DOHH2 (cell line): ENCODE measurements around the gene WSCD2.

Experiments used
- H3F3A ChIP-seq: fragments of 200-600 bp; sonication (generic), shearing (Covaris generic); 2 replicates; pipeline ENCODE4 v1.6.0; 2016; ENCODE audit warnings: antibody characterized with exemption, mild to moderate bottlenecking; ENCODE audit not compliant: control insufficient read depth, insufficient read depth
- H3K27ac ChIP-seq: fragments of 200-600 bp; sonication (generic); 2 replicates; pipeline ENCODE4 v1.5.1; 2014; ENCODE audit warnings: low read depth, mild to moderate bottlenecking, low read length, moderate library complexity
- H3K27me3 ChIP-seq: fragments of 200-600 bp; sonication (generic); 2 replicates; pipeline ENCODE4 v1.6.1; 2014; ENCODE audit warnings: mild to moderate bottlenecking, low read length, mixed read lengths; ENCODE audit not compliant: control insufficient read depth
- H3K36me3 ChIP-seq: fragments of 200-600 bp; sonication (generic); 2 replicates; pipeline ENCODE4 v1.6.1; 2014; ENCODE audit warnings: mild to moderate bottlenecking, low read length, moderate library complexity, mixed read lengths; ENCODE audit not compliant: control insufficient read depth
- H3K4me1 ChIP-seq: fragments of 200-600 bp; sonication (generic); 2 replicates; pipeline ENCODE4 v1.6.1; 2014; ENCODE audit warnings: mild to moderate bottlenecking, low read length, mixed read lengths; ENCODE audit not compliant: control insufficient read depth
- H3K4me2 ChIP-seq: fragments of 200-600 bp; sonication (generic); 2 replicates; pipeline ENCODE4 v1.6.0; 2014; ENCODE audit warnings: mild to moderate bottlenecking, low read length, moderate library complexity
- H3K4me3 ChIP-seq: fragments of 200-600 bp; sonication (generic); 2 replicates; pipeline ENCODE4 v1.5.1; 2014; ENCODE audit warnings: mild to moderate bottlenecking, low read length, mixed read lengths
- H3K79me2 ChIP-seq: fragments of 200-600 bp; sonication (generic); 2 replicates; pipeline ENCODE4 v1.6.1; 2014; ENCODE audit warnings: mild to moderate bottlenecking, low read length, mixed read lengths; ENCODE audit not compliant: control insufficient read depth
- H3K9me2 ChIP-seq: fragments of 200-600 bp; sonication (generic); replicated peaks from 2 replicates; pipeline ENCODE4 v1.6.1; 2014; ENCODE audit warnings: mild to moderate bottlenecking, low read length, mixed read lengths; ENCODE audit not compliant: control insufficient read depth
- H3K9me3 ChIP-seq: fragments of 200-600 bp; sonication (generic); 2 replicates; pipeline ENCODE4 v1.6.1; 2014; ENCODE audit warnings: antibody characterized with exemption, low read length, mixed read lengths; ENCODE audit not compliant: control insufficient read depth, insufficient read depth
- H4K20me1 ChIP-seq: fragments of 200-600 bp; sonication (generic); 2 replicates; pipeline ENCODE4 v1.6.0; 2014; ENCODE audit warnings: low read depth, mild to moderate bottlenecking, antibody characterized with exemption, low read length, moderate library complexity; ENCODE audit not compliant: control insufficient read depth, insufficient read depth
- EZH2phosphoT487 ChIP-seq: fragments of 200-600 bp; sonication (generic); IDR thresholded peaks from 2 replicates; pipeline ENCODE4 v1.6.1; 2017; ENCODE audit warnings: borderline replicate concordance, mild to moderate bottlenecking, antibody characterized with exemption, low read length, moderate library complexity, mixed read lengths
- TF ChIP-seq, protein P1 (sequence below): fragments of 200-600 bp; sonication (generic); IDR thresholded peaks from one replicate; pipeline ENCODE4 v1.5.1; 2014; ENCODE audit warnings: antibody characterized with exemption, mild to moderate bottlenecking, low read depth, low read length; ENCODE audit not compliant: poor library complexity, severe bottlenecking

Gene WSCD2

GRCh38 chr12:108231909-108232434 is 102.9 kb downstream of the WSCD2 start:
- peaks cover 14% of the 10 kb centered on the region for H3K27me3 ChIP-seq
- H3K9me2 ChIP-seq = no peaks in the 10 kb centered on the region
- H3K4me2 ChIP-seq = no peak overlapping the region
- TF ChIP-seq, protein P1, sequence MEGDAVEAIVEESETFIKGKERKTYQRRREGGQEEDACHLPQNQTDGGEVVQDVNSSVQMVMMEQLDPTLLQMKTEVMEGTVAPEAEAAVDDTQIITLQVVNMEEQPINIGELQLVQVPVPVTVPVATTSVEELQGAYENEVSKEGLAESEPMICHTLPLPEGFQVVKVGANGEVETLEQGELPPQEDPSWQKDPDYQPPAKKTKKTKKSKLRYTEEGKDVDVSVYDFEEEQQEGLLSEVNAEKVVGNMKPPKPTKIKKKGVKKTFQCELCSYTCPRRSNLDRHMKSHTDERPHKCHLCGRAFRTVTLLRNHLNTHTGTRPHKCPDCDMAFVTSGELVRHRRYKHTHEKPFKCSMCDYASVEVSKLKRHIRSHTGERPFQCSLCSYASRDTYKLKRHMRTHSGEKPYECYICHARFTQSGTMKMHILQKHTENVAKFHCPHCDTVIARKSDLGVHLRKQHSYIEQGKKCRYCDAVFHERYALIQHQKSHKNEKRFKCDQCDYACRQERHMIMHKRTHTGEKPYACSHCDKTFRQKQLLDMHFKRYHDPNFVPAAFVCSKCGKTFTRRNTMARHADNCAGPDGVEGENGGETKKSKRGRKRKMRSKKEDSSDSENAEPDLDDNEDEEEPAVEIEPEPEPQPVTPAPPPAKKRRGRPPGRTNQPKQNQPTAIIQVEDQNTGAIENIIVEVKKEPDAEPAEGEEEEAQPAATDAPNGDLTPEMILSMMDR = no peak
- no peak for TF ChIP-seq EZH2phosphoT487
- no peaks in the 10 kb centered on the region for H4K20me1 ChIP-seq
- no peaks in the 10 kb centered on the region for H3K36me3 ChIP-seq
- H3K4me1 ChIP-seq = no peaks in the 10 kb centered on the region
- H3K9me3 ChIP-seq = no peaks in the 10 kb centered on the region
- no peaks in the 10 kb centered on the region for H3F3A ChIP-seq
- no peak overlapping the region for H3K27ac ChIP-seq
- no peak overlapping the region for H3K4me3 ChIP-seq
- H3K79me2 ChIP-seq = no peaks in the 10 kb centered on the region

- no peaks in the 10 kb centered on the region for H3F3A ChIP-seq
- no peaks in the 10 kb centered on the region for H3K9me2 ChIP-seq
- no peak overlapping the region for H3K4me3 ChIP-seq
- no peak overlapping the region for H3K27ac ChIP-seq
- no peaks in the 10 kb centered on the region for H4K20me1 ChIP-seq
- H3K27me3 ChIP-seq = peaks cover 17% of the 10 kb centered on the region
- TF ChIP-seq, protein P1 = no peak
- TF ChIP-seq EZH2phosphoT487 = no peak
- H3K79me2 ChIP-seq = no peaks in the 10 kb centered on the region
- no peak overlapping the region for H3K4me2 ChIP-seq
- no peaks in the 10 kb centered on the region for H3K36me3 ChIP-seq
- H3K4me1 ChIP-seq = no peaks in the 10 kb centered on the region
- no peaks in the 10 kb centered on the region for H3K9me3 ChIP-seq
Observed at GRCh38 chr12:108232565-108232964, 103.5 kb downstream of the WSCD2 start.

GRCh38 chr12:108234158-108234557 is 105.1 kb downstream of the WSCD2 start:
- Histone ChIP-seq H4K20me1 (no peaks in the 10 kb centered on the region), H3K27me3 (peaks cover 17% of the 10 kb centered on the region)

More at GRCh38 chr12:108234158-108234557, 105.1 kb downstream of the WSCD2 start:
- no peaks in the 10 kb centered on the region for H3K4me1 ChIP-seq
- no peaks in the 10 kb centered on the region for H3K79me2 ChIP-seq
- no peak overlapping the region for H3K4me2 ChIP-seq
- no peaks in the 10 kb centered on the region for H3K9me2 ChIP-seq
- no peaks in the 10 kb centered on the region for H3F3A ChIP-seq
- no peaks in the 10 kb centered on the region for H3K36me3 ChIP-seq
- no peak overlapping the region for H3K27ac ChIP-seq
- no peak overlapping the region for H3K4me3 ChIP-seq
- TF ChIP-seq, protein P1 = no peak
- TF ChIP-seq EZH2phosphoT487 = no peak
- no peaks in the 10 kb centered on the region for H3K9me3 ChIP-seq
